Stimulated activated effector memory CD8-positive, alpha-beta T cell treated with anti-CD3 and anti-CD28 coated beads, Interleukin-12 subunit alpha, Interleukin-12 subunit beta, amount 100 ng/mL, for 72 hours (primary cell): Measurements from ENCODE around the gene MACROH2A1.

ENCODE experiments used
- ATAC-seq: fragments of 150-1000 bp; cut with Tn5 transposase; 2 replicates; pipeline ENCODE4 v1.10.0; 2021
- DNase-seq, 2 donors: peaks; one replicate each; pipeline ENCODE4 v3.0.0; 2021 to 2022; ENCODE audit warnings: low spot score in 2 of 2
- H3K27ac Mint-ChIP-seq: one replicate; pipeline ENCODE4 v1.8.0; 2022; ENCODE audit warnings: mild to moderate bottlenecking, mixed read lengths
- H3K36me3 Mint-ChIP-seq: one replicate; pipeline ENCODE4 v1.8.0; 2022; ENCODE audit warnings: mild to moderate bottlenecking, mixed read lengths
- H3K4me1 Mint-ChIP-seq: one replicate; pipeline ENCODE4 v1.8.0; 2022; ENCODE audit warnings: mixed read lengths
- H3K4me3 Mint-ChIP-seq: one replicate; pipeline ENCODE4 v1.8.0; 2022; ENCODE audit warnings: mild to moderate bottlenecking, mixed read lengths
- H3K9me3 Mint-ChIP-seq: one replicate; pipeline ENCODE4 v1.8.0; 2022; ENCODE audit warnings: mixed read lengths

The MACROH2A1 gene

GRCh38 chr5:135345956-135346731, 52.9 kb downstream of the MACROH2A1 start:
- no peaks in the 10 kb centered on the region for H3K4me1 Mint-ChIP-seq
- H3K9me3 Mint-ChIP-seq: no peaks in the 10 kb centered on the region
- ATAC-seq (no peak), DNase-seq (no peak)
- no peak overlapping the region for H3K4me3 Mint-ChIP-seq
- peak overlapping the region; percentile 52 for H3K27ac Mint-ChIP-seq
- peaks cover 71% of the 10 kb centered on the region for H3K36me3 Mint-ChIP-seq

- DNase-seq (no peak), ATAC-seq (no peak)
- H3K4me3 Mint-ChIP-seq: no peak overlapping the region
- H3K27ac Mint-ChIP-seq: no peak overlapping the region
- H3K4me1 Mint-ChIP-seq: no peaks in the 10 kb centered on the region
- no peaks in the 10 kb centered on the region for H3K9me3 Mint-ChIP-seq
- H3K36me3 Mint-ChIP-seq: peaks cover 72% of the 10 kb centered on the region
Measured at GRCh38 chr5:135344349-135344748, 54.7 kb downstream of the MACROH2A1 start.

DNA sequence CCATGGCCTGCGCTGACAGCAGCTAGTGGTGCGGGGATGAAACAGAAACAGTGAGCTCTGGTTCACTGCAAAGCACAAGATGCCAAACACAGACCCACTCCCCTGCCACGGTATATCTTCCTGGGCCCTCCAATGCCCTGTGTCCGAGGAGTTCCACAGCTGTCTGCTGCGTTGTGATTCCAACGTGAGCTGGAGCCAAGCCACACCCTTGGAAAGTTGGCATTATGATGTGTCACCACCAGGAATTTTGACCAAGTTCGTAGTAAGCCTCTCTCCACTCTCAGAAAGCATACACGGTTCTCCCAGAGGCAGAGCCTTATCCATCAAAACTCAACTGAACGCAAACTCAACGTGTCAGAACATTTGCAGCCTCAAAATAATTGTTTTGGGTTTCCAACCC, 55.6 kb downstream of the MACROH2A1 start:
- no peak for DNase-seq
- no peak for ATAC-seq
- H3K4me3 Mint-ChIP-seq: no peak overlapping the region
- peak overlapping the region; percentile 58 for H3K27ac Mint-ChIP-seq
- peaks cover 68% of the 10 kb centered on the region for H3K36me3 Mint-ChIP-seq
- no peaks in the 10 kb centered on the region for H3K9me3 Mint-ChIP-seq
- H3K4me1 Mint-ChIP-seq: no peaks in the 10 kb centered on the region

GRCh38 chr5:135342551-135342875, 56.5 kb downstream of the MACROH2A1 start:
- Mint-ChIP-seq H3K4me1 (no peaks in the 10 kb centered on the region), H3K9me3 (no peaks in the 10 kb centered on the region), H3K27ac (no peak overlapping the region), H3K4me3 (no peak overlapping the region), H3K36me3 (peaks cover 72% of the 10 kb centered on the region)
- ATAC-seq (no peak), DNase-seq (no peak)

GRCh38 chr5:135341696-135342550, 57.1 kb downstream of the MACROH2A1 start:
- no peaks in the 10 kb centered on the region for H3K9me3 Mint-ChIP-seq
- no peak for DNase-seq
- peaks cover 72% of the 10 kb centered on the region for H3K36me3 Mint-ChIP-seq
- no peak overlapping the region for H3K27ac Mint-ChIP-seq
- no peak for ATAC-seq
- no peaks in the 10 kb centered on the region for H3K4me1 Mint-ChIP-seq
- no peak overlapping the region for H3K4me3 Mint-ChIP-seq

DNA sequence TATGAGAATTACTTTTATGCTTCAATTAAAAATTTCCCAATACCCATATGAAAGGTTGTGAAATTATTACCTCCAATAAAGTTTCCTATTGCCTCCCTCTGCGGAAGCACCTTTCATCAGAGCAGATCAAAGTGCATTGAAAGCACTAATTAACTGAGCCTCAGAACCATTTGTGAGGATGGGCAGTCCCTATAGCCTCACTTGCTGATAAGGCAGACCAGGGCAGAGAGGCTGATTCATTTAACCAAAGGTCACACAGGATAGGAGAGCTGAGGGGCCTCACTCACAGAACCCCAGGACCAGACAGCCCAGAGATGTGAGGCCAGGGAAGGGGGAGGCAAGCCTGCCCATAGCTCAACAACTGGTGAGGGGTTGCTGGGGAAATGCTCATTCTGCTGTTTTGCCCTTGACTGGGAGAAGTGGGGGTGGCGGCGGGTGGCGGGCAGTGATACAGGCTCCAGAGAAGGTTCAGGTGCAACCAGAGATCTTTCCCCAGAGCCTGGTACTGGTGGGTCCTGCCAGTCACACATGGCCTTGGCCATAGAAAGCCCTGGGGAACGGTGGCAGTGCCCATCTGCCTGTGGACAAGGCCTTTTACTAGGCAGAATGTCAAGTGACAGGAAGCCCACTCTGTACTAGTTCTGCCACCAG, 57.9 kb downstream of the MACROH2A1 start:
- DNase-seq: no peak
- ATAC-seq: no peak
- H3K36me3 Mint-ChIP-seq: peaks cover 72% of the 10 kb centered on the region
- H3K9me3 Mint-ChIP-seq: no peaks in the 10 kb centered on the region
- no peaks in the 10 kb centered on the region for H3K4me1 Mint-ChIP-seq
- H3K4me3 Mint-ChIP-seq: no peak overlapping the region
- peak overlapping the region; percentile 68 for H3K27ac Mint-ChIP-seq

DNA sequence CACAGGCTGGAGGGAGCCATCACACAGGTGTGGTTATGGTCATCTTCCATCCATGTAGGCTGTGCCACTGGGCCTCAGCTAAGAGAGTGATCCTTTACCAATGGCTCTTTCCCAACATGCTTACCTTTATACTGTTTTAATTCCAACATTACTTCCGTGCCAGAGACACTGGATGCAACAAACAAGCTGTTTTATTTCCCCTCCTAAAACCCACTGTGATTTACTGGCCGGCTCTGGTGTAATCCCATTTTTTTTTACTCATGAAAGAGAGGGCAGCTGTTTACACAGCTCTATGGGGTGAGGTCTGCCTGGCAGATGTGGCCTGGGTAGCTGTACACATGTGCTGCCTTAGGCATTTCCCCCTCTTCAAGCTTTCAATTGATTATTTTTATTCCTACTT, 58.5 kb downstream of the MACROH2A1 start:
- DNase-seq (no peak), ATAC-seq (no peak)
- Mint-ChIP-seq H3K9me3 (no peaks in the 10 kb centered on the region), H3K36me3 (peaks cover 71% of the 10 kb centered on the region), H3K4me3 (no peak overlapping the region), H3K27ac (peak overlapping the region; percentile 68), H3K4me1 (no peaks in the 10 kb centered on the region)

DNA sequence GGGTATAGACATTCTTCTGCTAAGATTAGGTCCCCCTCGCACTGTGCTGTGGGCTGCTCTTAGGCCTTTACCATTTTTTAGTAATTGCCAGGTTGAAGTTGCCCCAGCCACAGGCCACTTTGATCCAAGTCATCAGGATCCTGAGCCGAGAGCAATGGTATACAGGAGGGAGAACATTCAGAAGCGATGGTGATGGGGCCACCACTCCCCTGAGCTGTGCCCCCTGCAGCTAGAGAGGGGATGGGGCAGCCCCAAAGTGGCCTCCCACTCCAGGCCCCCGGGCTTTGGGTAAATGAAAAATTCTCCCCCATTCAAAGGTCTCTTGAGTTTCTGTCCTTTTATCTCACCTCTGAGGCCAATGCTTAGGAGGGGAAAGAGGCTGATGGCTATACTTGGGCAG, 59.4 kb downstream of the MACROH2A1 start:
- H3K36me3 Mint-ChIP-seq: peaks cover 69% of the 10 kb centered on the region
- no peak for ATAC-seq
- no peaks in the 10 kb centered on the region for H3K9me3 Mint-ChIP-seq
- H3K4me3 Mint-ChIP-seq: no peak overlapping the region
- H3K27ac Mint-ChIP-seq: peak overlapping the region; percentile 68
- no peak for DNase-seq
- peaks cover 5% of the 10 kb centered on the region for H3K4me1 Mint-ChIP-seq

DNA sequence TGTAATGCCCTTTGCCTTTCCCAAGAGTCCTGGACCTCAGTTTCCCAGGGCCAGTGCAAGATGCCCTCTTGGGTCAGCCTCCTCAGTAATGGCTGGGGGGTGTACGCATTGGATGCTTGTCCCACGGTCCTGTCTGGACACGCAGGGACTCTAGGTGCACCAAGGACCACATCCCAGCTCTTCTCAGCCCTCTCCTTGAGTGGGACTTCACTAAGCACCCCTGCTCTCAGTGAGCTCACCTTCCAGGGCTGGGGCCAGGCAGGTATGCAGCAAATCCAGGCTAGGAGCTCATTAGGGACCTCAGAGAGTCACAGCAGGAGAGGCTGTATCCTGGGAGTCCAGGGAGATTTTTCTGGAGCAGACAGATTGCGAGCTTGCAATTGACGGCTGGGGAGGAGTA, 59.8 kb downstream of the MACROH2A1 start:
- peak overlapping the region; percentile 64 for H3K27ac Mint-ChIP-seq
- no peak for ATAC-seq
- H3K36me3 Mint-ChIP-seq: peaks cover 72% of the 10 kb centered on the region
- peaks cover 5% of the 10 kb centered on the region for H3K4me1 Mint-ChIP-seq
- H3K9me3 Mint-ChIP-seq: no peaks in the 10 kb centered on the region
- no peak overlapping the region for H3K4me3 Mint-ChIP-seq
- DNase-seq: no peak

- ATAC-seq: no peak
Measured at GRCh38 chr5:135337064-135337463, 62.0 kb downstream of the MACROH2A1 start.

GRCh38 chr5:135335031-135335828, 63.8 kb downstream of the MACROH2A1 start:
- Mint-ChIP-seq H3K9me3 (no peaks in the 10 kb centered on the region), H3K27ac (peak overlapping the region; percentile 60), H3K36me3 (peaks cover 56% of the 10 kb centered on the region), H3K4me3 (no peak overlapping the region), H3K4me1 (peaks cover 5% of the 10 kb centered on the region)
- DNase-seq: no peak
- no peak for ATAC-seq

More at GRCh38 chr5:135337064-135337463, 62.0 kb downstream of the MACROH2A1 start:
- Mint-ChIP-seq H3K9me3 (no peaks in the 10 kb centered on the region), H3K27ac (no peak overlapping the region), H3K4me1 (peaks cover 5% of the 10 kb centered on the region), H3K4me3 (no peak overlapping the region), H3K36me3 (peaks cover 73% of the 10 kb centered on the region)
- DNase-seq: no peak

DNA sequence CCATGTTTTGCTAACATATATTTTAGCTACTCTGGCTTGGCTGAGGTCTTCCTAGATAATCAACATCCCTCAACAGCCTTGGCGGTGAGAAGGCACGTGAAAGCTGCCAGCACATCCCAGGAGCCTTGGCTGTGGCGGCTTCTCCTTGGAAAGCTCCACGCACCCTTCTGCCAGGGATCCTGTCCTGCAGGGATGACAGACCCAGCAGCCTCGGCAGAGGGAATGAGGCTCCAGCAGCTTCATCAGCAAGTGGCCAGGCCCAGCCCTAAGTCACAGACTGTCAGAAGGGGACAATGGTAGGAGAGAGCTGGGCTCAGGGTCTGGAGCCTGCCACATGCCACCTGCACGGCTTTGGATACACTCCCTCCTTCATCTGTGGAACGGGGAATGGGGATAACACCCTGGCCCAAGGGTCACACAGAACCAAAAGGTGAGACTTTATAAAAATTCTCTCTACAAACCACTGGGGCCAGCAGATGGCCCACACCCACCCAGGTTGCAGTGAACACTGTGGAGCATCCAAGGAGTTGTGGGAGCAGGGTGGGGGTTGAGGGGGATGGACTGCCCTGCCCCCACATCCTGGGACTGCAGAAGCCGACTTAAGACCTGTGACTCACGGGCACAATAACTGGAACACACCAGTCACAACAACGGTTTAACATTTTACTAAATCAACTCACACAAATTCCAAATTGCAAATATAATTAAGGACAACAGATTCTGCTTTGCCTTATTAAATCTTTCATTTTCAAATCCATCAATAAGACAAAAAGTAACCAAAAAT, 65.1 kb downstream of the MACROH2A1 start:
- H3K9me3 Mint-ChIP-seq: no peaks in the 10 kb centered on the region
- H3K36me3 Mint-ChIP-seq: peaks cover 62% of the 10 kb centered on the region
- no peak for ATAC-seq
- no peak overlapping the region for H3K4me3 Mint-ChIP-seq
- DNase-seq: no peak
- H3K27ac Mint-ChIP-seq: peak overlapping the region; percentile 60
- H3K4me1 Mint-ChIP-seq: peaks cover 5% of the 10 kb centered on the region

DNA sequence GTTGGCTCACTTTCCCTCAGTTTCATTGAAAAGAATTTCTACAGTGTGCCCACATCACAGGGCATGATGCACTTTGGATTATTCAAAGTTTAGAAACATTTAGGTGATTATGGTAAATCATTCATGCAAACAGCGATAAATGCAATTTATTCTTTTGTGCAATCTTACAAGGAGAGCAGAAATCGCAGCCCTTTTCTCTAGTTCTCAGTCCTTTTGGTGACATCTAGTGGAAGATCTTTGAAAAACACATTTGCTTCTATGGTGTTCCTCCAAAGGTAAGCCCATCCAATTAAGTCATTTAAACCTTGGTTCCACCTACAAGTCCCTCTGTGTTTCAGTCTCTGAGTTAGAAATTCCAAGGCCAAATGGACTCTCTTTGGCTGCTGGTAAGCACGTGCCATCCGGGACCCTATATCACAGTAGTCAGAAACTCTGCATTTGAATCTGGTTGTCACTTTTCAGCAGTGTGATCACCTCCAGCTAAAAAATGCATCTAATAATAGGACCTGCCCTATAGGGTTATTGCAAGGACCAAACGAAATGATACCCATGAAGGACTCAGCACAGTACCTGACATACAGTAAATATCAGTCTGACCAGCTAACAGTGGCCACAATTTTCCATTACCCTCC, 66.4 kb downstream of the MACROH2A1 start:
- Mint-ChIP-seq H3K4me3 (no peak overlapping the region), H3K27ac (no peak overlapping the region), H3K4me1 (peaks cover 5% of the 10 kb centered on the region), H3K36me3 (peaks cover 58% of the 10 kb centered on the region), H3K9me3 (no peaks in the 10 kb centered on the region)
- ATAC-seq: no peak
- DNase-seq: no peak

DNA sequence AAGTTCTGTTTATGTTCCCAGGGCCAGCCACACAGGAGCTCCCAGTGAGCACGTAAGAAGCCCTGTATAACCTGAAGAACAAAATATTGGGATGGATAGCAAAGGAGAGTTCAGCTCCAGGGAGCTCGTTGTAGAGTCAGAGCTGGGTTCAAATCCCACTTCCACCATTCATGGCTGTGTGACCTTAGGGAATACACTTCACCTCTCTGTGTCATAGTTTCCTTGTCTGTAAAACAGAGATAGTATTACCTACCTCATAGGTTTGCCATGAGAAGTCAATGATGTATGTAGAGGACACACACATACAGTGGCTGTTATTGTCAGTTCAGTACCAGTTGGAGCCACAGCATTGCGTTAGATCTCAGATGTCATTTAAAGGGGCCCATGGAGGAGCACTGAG, 67.4 kb downstream of the MACROH2A1 start:
- H3K36me3 Mint-ChIP-seq: peaks cover 55% of the 10 kb centered on the region
- DNase-seq: no peak
- no peak overlapping the region for H3K27ac Mint-ChIP-seq
- H3K9me3 Mint-ChIP-seq: no peaks in the 10 kb centered on the region
- H3K4me1 Mint-ChIP-seq: peaks cover 5% of the 10 kb centered on the region
- H3K4me3 Mint-ChIP-seq: no peak overlapping the region
- ATAC-seq: no peak
